Neural progenitor cell (in vitro differentiated cells): ENCODE data around the gene ADARB2. TPM values are rescaled to one million over a fixed set of nuclear protein-coding genes. Genes with fewer than 3 reads are reported as not detected.

Source experiments
- DNase-seq: peaks from one replicate; pipeline ENCODE4 v3.0.0-alpha.2; 2016; ENCODE audit warnings: low spot score
- H2AFZ ChIP-seq: fragments of 200-600 bp; sonication (generic); replicated peaks from 2 replicates; pipeline ENCODE4 v1.6.1; 2016; ENCODE audit warnings: antibody characterized with exemption
- H3F3A ChIP-seq: fragments of 200-600 bp; sonication (generic); 2 replicates; pipeline ENCODE4 v1.6.1; 2016; ENCODE audit warnings: antibody characterized with exemption, low read depth
- H3K27ac ChIP-seq: fragments of 200-600 bp; sonication (generic); 2 replicates; pipeline ENCODE4 v1.5.1; 2016; ENCODE audit warnings: mild to moderate bottlenecking
- H3K27me3 ChIP-seq: fragments of 200-600 bp; sonication (generic); 2 replicates; pipeline ENCODE4 v1.6.1; 2016; ENCODE audit warnings: mild to moderate bottlenecking, moderate library complexity
- H3K36me3 ChIP-seq: fragments of 200-600 bp; sonication (generic); 2 replicates; pipeline ENCODE4 v1.5.1; 2016
- H3K4me1 ChIP-seq: fragments of 200-600 bp; sonication (generic); 2 replicates; pipeline ENCODE4 v1.6.1; 2016; ENCODE audit warnings: mixed run types
- H3K4me2 ChIP-seq: fragments of 200-600 bp; sonication (generic); 2 replicates; pipeline ENCODE4 v1.6.1; 2016
- H3K4me3 ChIP-seq: fragments of 200-600 bp; sonication (generic); 2 replicates; pipeline ENCODE4 v1.5.1; 2016
- H3K79me2 ChIP-seq: fragments of 200-600 bp; sonication (generic); 2 replicates; pipeline ENCODE4 v1.6.1; 2016; ENCODE audit warnings: low read depth
- H3K9ac ChIP-seq: fragments of 200-600 bp; sonication (generic); 2 replicates; pipeline ENCODE4 v1.6.1; 2016
- H3K9me3 ChIP-seq: fragments of 200-600 bp; sonication (generic); 2 replicates; pipeline ENCODE4 v1.5.1; 2016; ENCODE audit warnings: low read depth
- H4K20me1 ChIP-seq: fragments of 200-600 bp; sonication (generic); 2 replicates; pipeline ENCODE4 v1.6.1; 2016; ENCODE audit warnings: low read depth
- H3K27ac Mint-ChIP-seq: 3 replicates; pipeline ENCODE4 v1.8.0; 2021; ENCODE audit warnings: mixed read lengths
- H3K27me3 Mint-ChIP-seq: 2 replicates; pipeline ENCODE4 v1.8.0; 2022; ENCODE audit warnings: low read depth, mild to moderate bottlenecking, inconsistent platforms, moderate library complexity, mixed read lengths; ENCODE audit not compliant: insufficient read depth
- H3K36me3 Mint-ChIP-seq: 3 replicates; pipeline ENCODE4 v1.8.0; 2021; ENCODE audit warnings: mixed read lengths
- H3K4me1 Mint-ChIP-seq: 3 replicates; pipeline ENCODE4 v1.8.0; 2021; ENCODE audit warnings: mixed read lengths
- H3K4me3 Mint-ChIP-seq: 3 replicates; pipeline ENCODE4 v1.8.0; 2021; ENCODE audit warnings: mild to moderate bottlenecking, moderate library complexity, mixed read lengths
- H3K9me3 Mint-ChIP-seq: 3 replicates; pipeline ENCODE4 v1.8.0; 2020; ENCODE audit warnings: mixed read lengths
- EZH2 ChIP-seq: fragments of 200-600 bp; sonication (generic); IDR thresholded peaks from 2 replicates; pipeline ENCODE4 v1.6.1; 2017; ENCODE audit warnings: antibody characterized with exemption, mild to moderate bottlenecking, moderate library complexity
- EZH2phosphoT487 ChIP-seq: fragments of 200-600 bp; sonication (generic); IDR thresholded peaks from 2 replicates; pipeline ENCODE4 v1.6.1; 2017; ENCODE audit warnings: antibody characterized with exemption
- total RNA-seq: library from RNA; depleted of rRNA; stranded (reverse); fragments of >200 nt; gene quantifications from 2 replicates; pipeline ENCODE4 v1.2.3, GENCODE V29; 2015; ENCODE audit warnings: low replicate concordance
- TF ChIP-seq, protein P1 (sequence below): fragments of 200-600 bp; sonication (generic); IDR thresholded peaks from 2 replicates; pipeline ENCODE4 v1.5.1; 2017; ENCODE audit warnings: antibody characterized with exemption, mild to moderate bottlenecking

The ADARB2 gene
- total RNA-seq, 1 donor from 2014 or later = not detected

DNA sequence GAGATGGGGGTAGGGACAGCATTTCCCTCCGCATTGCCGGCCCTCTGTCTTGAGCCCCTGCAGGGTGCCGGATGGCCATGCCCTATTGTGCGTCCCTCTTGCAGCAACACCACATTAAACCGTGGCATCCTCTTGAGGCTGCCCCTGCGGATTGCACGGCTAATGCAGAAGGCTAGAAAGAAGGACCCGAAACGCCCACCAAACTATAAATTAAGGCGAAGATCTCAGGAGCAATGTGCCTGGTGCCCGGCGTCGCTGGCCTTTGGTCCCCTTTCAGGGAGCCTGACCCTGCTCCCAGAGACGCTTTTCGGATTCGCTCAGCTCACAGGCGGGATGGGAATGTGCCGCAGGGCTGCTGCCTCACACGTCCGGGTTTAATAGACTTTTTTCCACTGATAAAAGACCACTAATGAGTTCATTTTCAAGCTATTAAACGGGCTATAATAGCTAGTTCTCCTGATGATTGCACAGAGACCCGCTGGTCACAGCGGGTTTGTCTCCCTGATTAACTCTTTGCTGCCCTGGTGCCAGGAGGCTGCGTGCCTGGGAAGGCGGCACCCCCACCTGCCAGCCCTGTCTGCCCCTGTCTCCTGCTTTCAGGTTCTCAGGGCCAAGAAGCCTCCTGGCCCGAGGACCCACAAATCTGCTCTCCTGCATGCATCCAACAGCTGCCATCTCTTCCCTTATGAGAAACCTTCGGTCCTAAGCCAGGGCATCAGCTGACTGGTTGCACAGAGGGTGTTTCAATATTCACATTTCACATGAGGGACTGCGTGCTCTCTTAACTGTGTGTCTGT, 128.3 kb downstream of the ADARB2 start:
- Mint-ChIP-seq H3K27me3 (peaks cover 3% of the 10 kb centered on the region), H3K36me3 (no peaks in the 10 kb centered on the region), H3K27ac (peak overlapping the region; percentile 39), H3K4me3 (peak overlapping the region; percentile 76), H3K9me3 (no peaks in the 10 kb centered on the region), H3K4me1 (peaks cover 52% of the 10 kb centered on the region)
- Histone ChIP-seq H3K4me3 (peak overlapping the region; percentile 20), H3K9me3 (no peaks in the 10 kb centered on the region), H3K36me3 (no peaks in the 10 kb centered on the region), H3K9ac (no peak overlapping the region), H3K4me1 (peaks cover 35% of the 10 kb centered on the region), H3F3A (peaks cover 17% of the 10 kb centered on the region), H3K79me2 (no peaks in the 10 kb centered on the region), H3K27me3 (no peaks in the 10 kb centered on the region), H3K4me2 (peak overlapping the region; percentile 77), H4K20me1 (no peaks in the 10 kb centered on the region), H2AFZ (peak overlapping the region; percentile 85), H3K27ac (no peak overlapping the region)
- no peak for TF ChIP-seq EZH2phosphoT487
- no peak for TF ChIP-seq EZH2
- peak; percentile 77 for DNase-seq

DNA sequence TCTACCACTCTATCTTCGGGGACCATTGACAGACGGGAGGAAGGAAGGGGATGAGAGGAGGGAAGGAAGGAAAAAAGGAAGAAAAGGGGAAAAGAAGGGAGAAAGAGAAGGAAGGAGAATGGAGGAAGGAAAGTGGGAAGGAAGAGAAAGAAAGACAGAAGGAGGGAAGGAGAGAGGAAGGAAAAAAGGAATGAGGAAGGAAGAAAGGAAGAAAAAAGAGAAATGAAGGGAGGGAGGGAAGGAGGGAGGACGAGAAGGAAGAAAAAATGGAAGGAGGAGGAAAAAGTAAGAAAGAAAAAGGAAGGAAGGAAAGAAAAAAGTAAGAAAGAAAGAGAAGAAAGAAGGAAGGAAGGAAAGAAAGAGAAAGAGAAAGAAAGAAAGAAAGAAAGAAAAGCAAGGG, 128.9 kb downstream of the ADARB2 start:
- DNase-seq = no peak
- Histone ChIP-seq H3K36me3 (no peaks in the 10 kb centered on the region), H3K4me2 (peak overlapping the region; percentile 77), H3F3A (peaks cover 17% of the 10 kb centered on the region), H3K27ac (no peak overlapping the region), H3K27me3 (no peaks in the 10 kb centered on the region), H2AFZ (peak overlapping the region; percentile 85), H3K79me2 (no peaks in the 10 kb centered on the region), H3K4me3 (peak overlapping the region; percentile 20), H3K4me1 (peaks cover 35% of the 10 kb centered on the region), H3K9me3 (no peaks in the 10 kb centered on the region), H3K9ac (no peak overlapping the region), H4K20me1 (no peaks in the 10 kb centered on the region)
- peaks cover 52% of the 10 kb centered on the region for H3K4me1 Mint-ChIP-seq
- H3K36me3 Mint-ChIP-seq = no peaks in the 10 kb centered on the region
- TF ChIP-seq EZH2phosphoT487 (no peak), EZH2 (no peak)
- TF ChIP-seq, protein P1, sequence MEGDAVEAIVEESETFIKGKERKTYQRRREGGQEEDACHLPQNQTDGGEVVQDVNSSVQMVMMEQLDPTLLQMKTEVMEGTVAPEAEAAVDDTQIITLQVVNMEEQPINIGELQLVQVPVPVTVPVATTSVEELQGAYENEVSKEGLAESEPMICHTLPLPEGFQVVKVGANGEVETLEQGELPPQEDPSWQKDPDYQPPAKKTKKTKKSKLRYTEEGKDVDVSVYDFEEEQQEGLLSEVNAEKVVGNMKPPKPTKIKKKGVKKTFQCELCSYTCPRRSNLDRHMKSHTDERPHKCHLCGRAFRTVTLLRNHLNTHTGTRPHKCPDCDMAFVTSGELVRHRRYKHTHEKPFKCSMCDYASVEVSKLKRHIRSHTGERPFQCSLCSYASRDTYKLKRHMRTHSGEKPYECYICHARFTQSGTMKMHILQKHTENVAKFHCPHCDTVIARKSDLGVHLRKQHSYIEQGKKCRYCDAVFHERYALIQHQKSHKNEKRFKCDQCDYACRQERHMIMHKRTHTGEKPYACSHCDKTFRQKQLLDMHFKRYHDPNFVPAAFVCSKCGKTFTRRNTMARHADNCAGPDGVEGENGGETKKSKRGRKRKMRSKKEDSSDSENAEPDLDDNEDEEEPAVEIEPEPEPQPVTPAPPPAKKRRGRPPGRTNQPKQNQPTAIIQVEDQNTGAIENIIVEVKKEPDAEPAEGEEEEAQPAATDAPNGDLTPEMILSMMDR = no peak
- H3K9me3 Mint-ChIP-seq = no peaks in the 10 kb centered on the region
- H3K27ac Mint-ChIP-seq = peak overlapping the region; percentile 7
- H3K27me3 Mint-ChIP-seq = peaks cover 3% of the 10 kb centered on the region
- H3K4me3 Mint-ChIP-seq = peak overlapping the region; percentile 76

DNA sequence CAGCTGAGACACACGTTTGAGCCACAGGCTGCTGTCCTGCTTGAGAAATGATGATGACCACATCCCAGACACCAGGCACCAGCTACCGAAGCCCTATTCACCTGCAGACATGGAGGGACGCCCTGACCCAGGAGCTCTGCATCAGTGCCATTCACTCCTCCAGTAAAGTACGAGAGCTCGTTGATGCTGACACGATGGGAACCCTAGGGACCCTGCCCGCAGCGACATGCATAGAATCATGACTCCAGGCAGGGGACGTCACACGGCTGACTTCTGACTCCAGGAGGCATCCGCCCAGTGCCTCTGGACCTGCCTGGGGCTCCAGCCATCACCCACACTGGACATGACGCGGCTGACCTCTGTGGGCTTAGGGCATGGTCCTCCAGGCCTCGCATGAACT, 129.9 kb downstream of the ADARB2 start:
- no peaks in the 10 kb centered on the region for H3K9me3 Mint-ChIP-seq
- H3K36me3 Mint-ChIP-seq = no peaks in the 10 kb centered on the region
- Histone ChIP-seq H3K9ac (no peak overlapping the region), H3K9me3 (no peaks in the 10 kb centered on the region), H3K4me3 (no peak overlapping the region), H4K20me1 (no peaks in the 10 kb centered on the region), H3K36me3 (no peaks in the 10 kb centered on the region), H3K27ac (no peak overlapping the region), H2AFZ (no peak overlapping the region), H3K4me1 (peaks cover 27% of the 10 kb centered on the region), H3K4me2 (no peak overlapping the region), H3F3A (peaks cover 15% of the 10 kb centered on the region), H3K27me3 (no peaks in the 10 kb centered on the region), H3K79me2 (no peaks in the 10 kb centered on the region)
- H3K27ac Mint-ChIP-seq = no peak overlapping the region
- DNase-seq = no peak
- peaks cover 45% of the 10 kb centered on the region for H3K4me1 Mint-ChIP-seq
- peaks cover 7% of the 10 kb centered on the region for H3K27me3 Mint-ChIP-seq
- TF ChIP-seq EZH2phosphoT487 = no peak
- no peak for TF ChIP-seq EZH2
- TF ChIP-seq, protein P1 = no peak
- H3K4me3 Mint-ChIP-seq = no peak overlapping the region
